ENCODE results near the gene ATAD3C. TPM values are rescaled to one million over a fixed set of nuclear protein-coding genes. Genes with fewer than 3 reads are reported as not detected.

Gene ATAD3C
- total and polyA plus RNA-seq, 2 donors (not counting 3 experiments of a cell fraction or from before 2014, with no cell fraction given), result 0.01 TPM; not detected in 1

DNA sequence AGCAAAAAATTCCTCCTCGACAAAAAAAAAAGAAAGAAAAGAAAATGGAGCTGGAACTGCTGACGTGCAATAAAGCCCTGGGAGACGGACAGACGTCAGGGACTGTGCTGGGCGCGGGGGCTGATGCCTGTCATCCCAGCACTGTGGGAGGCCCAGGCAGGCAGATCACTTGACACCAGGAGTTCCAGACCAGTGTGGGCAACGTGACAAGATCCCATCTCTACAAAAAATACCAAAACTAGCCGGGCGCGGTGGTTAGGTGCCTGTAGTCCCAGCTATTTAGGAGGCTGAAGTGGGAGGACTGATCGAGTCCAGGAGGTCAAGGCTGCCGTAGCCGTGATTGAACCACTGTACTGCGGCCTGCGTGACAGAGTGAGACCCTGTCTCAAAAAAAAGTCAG is 24.8 kb upstream of the ATAD3C start:
- dilution Hi-C loops (cut with MboI; ENCODE audit: extremely low pct_ligation_motif_present, low sequenced_read_pairs), result no loop called here
- H3K9ac ChIP-seq (replicated peaks; ENCODE audit: extremely low read depth, insufficient read depth, low read length), result no peak overlapping the region
- TF ChIP-seq MYC (IDR thresholded peaks at IDR 0.05; ENCODE audit: low read depth, low read length) (no peak), GATA2 (IDR thresholded peaks at IDR 0.05; ENCODE audit: insufficient read depth, insufficient read length, low read depth, low read length) (no peak), POLR2A (IDR thresholded peaks at IDR 0.05; ENCODE audit: low read depth, low read length) (no peak), CTCF (IDR thresholded peaks at IDR 0.05; ENCODE audit: extremely low read depth in 1 of 2, insufficient read depth in 1 of 2, low read depth in 1 of 2, low read length in 2 of 2) (no peak), EZH2 (IDR thresholded peaks at IDR 0.05; ENCODE audit: borderline replicate concordance, low read depth, low read length, severe bottlenecking) (no peak), POLR2AphosphoS5 (IDR thresholded peaks at IDR 0.05; ENCODE audit: insufficient read depth, low read depth, low read length) (no peak), MAX (IDR thresholded peaks at IDR 0.05; ENCODE audit: insufficient read depth, insufficient read length) (no peak), JUN (IDR thresholded peaks at IDR 0.05; ENCODE audit: borderline replicate concordance, insufficient read depth, insufficient read length, low read depth) (no peak), FOS (IDR thresholded peaks at IDR 0.05; ENCODE audit: borderline replicate concordance, insufficient read depth, low read length) (no peak)
- H3K27ac ChIP-seq (ENCODE audit: insufficient read depth, low read depth, low read length), result no peak overlapping the region
- H3K36me3 ChIP-seq (ENCODE audit: control insufficient read depth in 2 of 2, extremely low read depth in 1 of 2, insufficient read depth in 2 of 2, low read length in 2 of 2), result no peaks in the 10 kb centered on the region
- no TSS peak for BruUV-seq (replicated peaks)
- FAIRE-seq, result no peak
- no peaks in the 10 kb centered on the region for H3K79me2 ChIP-seq (ENCODE audit: control insufficient read depth, insufficient read depth, low read length)
- H3K4me3 ChIP-seq (replicated peaks in 1 of 3; ENCODE audit: insufficient read depth in 1 of 3, low read depth in 1 of 3, low read length in 3 of 3), result no peak overlapping the region
- CTCF ChIA-PET, result interaction anchor here (1.0 to 2.9 kb wide), 2 partner anchors 9 to 16 kb away, joined by 3 to 8 read pairs; no protein-coding TSS in a partner anchor
- H3K9me1 ChIP-seq (replicated peaks; ENCODE audit: control insufficient read depth, extremely low read depth, insufficient read depth, low read length), result no peaks in the 10 kb centered on the region
- H3K4me1 ChIP-seq (ENCODE audit: control insufficient read depth, extremely low read depth, insufficient read depth, low read length), result peaks cover 3% of the 10 kb centered on the region
- H2AFZ ChIP-seq (ENCODE audit: low read depth, low read length), result no peak overlapping the region
- no peaks in the 10 kb centered on the region for H4K20me1 ChIP-seq (replicated peaks; ENCODE audit: control insufficient read depth, extremely low read depth, insufficient read depth, low read length)
- intact Hi-C loops (cut with micrococcal nuclease), result no loop called here
- H3K9me3 ChIP-seq (replicated peaks; ENCODE audit: control insufficient read depth, insufficient read depth, low read length), result no peaks in the 10 kb centered on the region
- DNase-seq (ENCODE audit: low read depth, low spot score), result no peak
- no peak overlapping the region for H3K4me2 ChIP-seq (ENCODE audit: insufficient read depth, low read length)
- no peaks in the 10 kb centered on the region for H3K27me3 ChIP-seq (ENCODE audit: control insufficient read depth in 2 of 2, insufficient read depth in 2 of 2, low read length in 2 of 2)
- POLR2A ChIA-PET, result no interaction called here

All from endothelial cell of umbilical vein (primary cell).